ENCODE results near the gene BRD3. TPM values are rescaled to one million over a fixed set of nuclear protein-coding genes. Genes with fewer than 3 reads are reported as not detected.
"Not testable (repeated sequence)": the region's sequence is repeated elsewhere in the genome, so short reads cannot be mapped to it uniquely, and the experiment has no call there.

Gene BRD3
- total RNA-seq, 1 experiment from 2014 or later, result 3.8 TPM

- H3K36me3 ChIP-seq; H3K27me3 ChIP-seq (replicated peaks); H3K4me1 ChIP-seq (replicated peaks); DNase-seq (ENCODE audit: low read depth in 1 of 2, low spot score in 2 of 2); H3K27ac ChIP-seq; H3K9me3 ChIP-seq (replicated peaks); H3K4me3 ChIP-seq: not testable (repeated sequence)
These were observed 7.9 kb upstream of the BRD3 start for GRCh38 chr9:134075689-134076088.

GRCh38 chr9:134073500-134073899, 5.7 kb upstream of the BRD3 start:
- DNase-seq (ENCODE audit: low read depth in 1 of 2, low spot score in 2 of 2), result no peak
- Histone ChIP-seq H3K27ac (no peak overlapping the region), H3K4me3 (no peak overlapping the region), H3K36me3 (no peaks in the 10 kb centered on the region), H3K9me3 (replicated peaks) (peaks cover 1% of the 10 kb centered on the region; the same call in 1 of the 2 replicates), H3K27me3 (replicated peaks) (peaks cover 24% of the 10 kb centered on the region), H3K4me1 (replicated peaks) (peaks cover 7% of the 10 kb centered on the region)

- H3K27ac ChIP-seq; H3K4me3 ChIP-seq; DNase-seq (ENCODE audit: low read depth in 1 of 2, low spot score in 2 of 2); H3K36me3 ChIP-seq; H3K9me3 ChIP-seq (replicated peaks): not testable (repeated sequence)
- H3K27me3 ChIP-seq (replicated peaks), result peaks cover 24% of the 10 kb centered on the region
- H3K4me1 ChIP-seq (replicated peaks), result peaks cover 11% of the 10 kb centered on the region
These were observed 4.9 kb upstream of the BRD3 start for GRCh38 chr9:134072683-134073082.

- Histone ChIP-seq H3K4me3 (no peak overlapping the region), H3K27ac (no peak overlapping the region), H3K9me3 (replicated peaks) (peaks cover 5% of the 10 kb centered on the region; the same call in 1 of the 2 replicates), H3K4me1 (replicated peaks) (peaks cover 19% of the 10 kb centered on the region), H3K36me3 (peaks cover 9% of the 10 kb centered on the region; the same call in 1 of the 2 replicates), H3K27me3 (replicated peaks) (peaks cover 24% of the 10 kb centered on the region)
- DNase-seq (ENCODE audit: low read depth in 1 of 2, low spot score in 2 of 2), result no peak
These were observed 3.3 kb upstream of the BRD3 start for GRCh38 chr9:134071149-134071548.

GRCh38 chr9:134069480-134070399, 1.9 kb upstream of the BRD3 start:
- H3K4me1 ChIP-seq (replicated peaks), result peaks cover 26% of the 10 kb centered on the region
- no peak for DNase-seq (ENCODE audit: low read depth in 1 of 2, low spot score in 2 of 2)
- H3K9me3 ChIP-seq (replicated peaks), result peaks cover 5% of the 10 kb centered on the region; the same call in 1 of the 2 replicates
- H3K4me3 ChIP-seq, result no peak overlapping the region
- peaks cover 24% of the 10 kb centered on the region for H3K27me3 ChIP-seq (replicated peaks)
- peaks cover 9% of the 10 kb centered on the region; the same call in 1 of the 2 replicates for H3K36me3 ChIP-seq
- no peak overlapping the region for H3K27ac ChIP-seq

- Histone ChIP-seq H3K27ac (no peak overlapping the region), H3K4me3 (peak overlapping the region; percentile 99), H3K9me3 (replicated peaks) (peaks cover 5% of the 10 kb centered on the region; the same call in 1 of the 2 replicates), H3K36me3 (peaks cover 9% of the 10 kb centered on the region; the same call in 1 of the 2 replicates), H3K4me1 (replicated peaks) (peaks cover 26% of the 10 kb centered on the region), H3K27me3 (replicated peaks) (peaks cover 24% of the 10 kb centered on the region)
- peak in 1 of 2 experiments; percentile 75 for DNase-seq (ENCODE audit: low read depth in 1 of 2, low spot score in 2 of 2)
These were observed 1.1 kb upstream of the BRD3 start for GRCh38 chr9:134068744-134069479.

GRCh38 chr9:134066913-134067851, 644 bp downstream of the BRD3 start:
- Histone ChIP-seq H3K9me3 (replicated peaks) (peaks cover 5% of the 10 kb centered on the region; the same call in 1 of the 2 replicates), H3K27ac (peak overlapping the region; percentile 24), H3K4me3 (peak overlapping the region; percentile 99), H3K4me1 (replicated peaks) (peaks cover 26% of the 10 kb centered on the region), H3K27me3 (replicated peaks) (peaks cover 24% of the 10 kb centered on the region), H3K36me3 (peaks cover 11% of the 10 kb centered on the region; the same call in 1 of the 2 replicates)
- peak; percentile 31 to 42 for DNase-seq (ENCODE audit: low read depth in 1 of 2, low spot score in 2 of 2)

- H3K27me3 ChIP-seq (replicated peaks), result peaks cover 23% of the 10 kb centered on the region
- peaks cover 11% of the 10 kb centered on the region; the same call in 1 of the 2 replicates for H3K36me3 ChIP-seq
- peak overlapping the region; percentile 99 for H3K4me3 ChIP-seq
- peak overlapping the region; percentile 24 for H3K27ac ChIP-seq
- H3K9me3 ChIP-seq (replicated peaks), result peaks cover 5% of the 10 kb centered on the region; the same call in 1 of the 2 replicates
- H3K4me1 ChIP-seq (replicated peaks), result peaks cover 26% of the 10 kb centered on the region
- DNase-seq (ENCODE audit: low read depth in 1 of 2, low spot score in 2 of 2), result peak; percentile 33 to 34
These were observed 1.3 kb downstream of the BRD3 start for GRCh38 chr9:134066526-134066912.

- Histone ChIP-seq H3K36me3 (peaks cover 11% of the 10 kb centered on the region; the same call in 1 of the 2 replicates), H3K4me3 (peak overlapping the region; percentile 99), H3K4me1 (replicated peaks) (peaks cover 26% of the 10 kb centered on the region), H3K9me3 (replicated peaks) (peaks cover 5% of the 10 kb centered on the region; the same call in 1 of the 2 replicates), H3K27me3 (replicated peaks) (peaks cover 16% of the 10 kb centered on the region), H3K27ac (peak overlapping the region; percentile 11; the same call in 1 of the 2 replicates)
- peak; percentile 51 to 58 for DNase-seq (ENCODE audit: low read depth in 1 of 2, low spot score in 2 of 2)
These were observed 2.0 kb downstream of the BRD3 start for GRCh38 chr9:134065612-134066419.

GRCh38 chr9:134064711-134065110, 3.1 kb downstream of the BRD3 start:
- Histone ChIP-seq H3K4me1 (replicated peaks) (peaks cover 26% of the 10 kb centered on the region), H3K27me3 (replicated peaks) (peaks cover 8% of the 10 kb centered on the region), H3K36me3 (peaks cover 11% of the 10 kb centered on the region; the same call in 1 of the 2 replicates), H3K9me3 (replicated peaks) (peaks cover 5% of the 10 kb centered on the region; the same call in 1 of the 2 replicates), H3K4me3 (no peak overlapping the region), H3K27ac (no peak overlapping the region)
- DNase-seq (ENCODE audit: low read depth in 1 of 2, low spot score in 2 of 2), result peak in 1 of 2 experiments; percentile 31

GRCh38 chr9:134063571-134064450, 4.0 kb downstream of the BRD3 start:
- Histone ChIP-seq H3K9me3 (replicated peaks) (peaks cover 5% of the 10 kb centered on the region; the same call in 1 of the 2 replicates), H3K27ac (no peak overlapping the region), H3K4me1 (replicated peaks) (peaks cover 21% of the 10 kb centered on the region), H3K27me3 (replicated peaks) (no peaks in the 10 kb centered on the region), H3K36me3 (peaks cover 11% of the 10 kb centered on the region; the same call in 1 of the 2 replicates), H3K4me3 (no peak overlapping the region)
- DNase-seq (ENCODE audit: low read depth in 1 of 2, low spot score in 2 of 2), result peak in 1 of 2 experiments; percentile 25

Data from SJSA1 (cell line).